22Rv1 (cell line): Measurements from ENCODE around the gene EVC.

ENCODE experiments used
- H3K27ac ChIP-seq: fragments of 450-650 bp; 2 replicates; pipeline ENCODE4 v1.5.1; 2017
- CTCF ChIP-seq: fragments of 450-650 bp; IDR thresholded peaks from 2 replicates; pipeline ENCODE4 v1.5.1; 2017; ENCODE audit warnings: mild to moderate bottlenecking
- ZFX ChIP-seq: fragments of 450-650 bp; IDR thresholded peaks from 2 replicates; pipeline ENCODE4 v1.6.1; 2017; ENCODE audit warnings: antibody characterized with exemption, borderline replicate concordance

The EVC gene

GRCh38 chr4:5732158-5732557 lies 21.2 kb downstream of the EVC start:
- no peak overlapping the region for H3K27ac ChIP-seq

GRCh38 chr4:5734853-5735252 lies 23.9 kb downstream of the EVC start:
- TF ChIP-seq ZFX (no peak), CTCF (no peak)

More at GRCh38 chr4:5732158-5732557, 21.2 kb downstream of the EVC start:
- TF ChIP-seq ZFX: no peak

GRCh38 chr4:5735463-5735862 lies 24.5 kb downstream of the EVC start:
- no peak for TF ChIP-seq ZFX
- TF ChIP-seq CTCF: no peak
- H3K27ac ChIP-seq: no peak overlapping the region

More at GRCh38 chr4:5734853-5735252, 23.9 kb downstream of the EVC start:
- H3K27ac ChIP-seq: no peak overlapping the region

GRCh38 chr4:5738061-5738460 lies 27.1 kb downstream of the EVC start:
- TF ChIP-seq ZFX (no peak), CTCF (no peak)
- H3K27ac ChIP-seq: no peak overlapping the region

- TF ChIP-seq CTCF (no peak), ZFX (no peak)
- no peak overlapping the region for H3K27ac ChIP-seq
Measured at GRCh38 chr4:5742388-5742787, 31.4 kb downstream of the EVC start.

GRCh38 chr4:5742968-5743367 lies 32.0 kb downstream of the EVC start:
- H3K27ac ChIP-seq: no peak overlapping the region
- no peak for TF ChIP-seq CTCF
- no peak for TF ChIP-seq ZFX

- no peak overlapping the region for H3K27ac ChIP-seq
Measured at GRCh38 chr4:5746250-5746649, 35.2 kb downstream of the EVC start.

More at GRCh38 chr4:5746250-5746649, 35.2 kb downstream of the EVC start:
- TF ChIP-seq ZFX: no peak
- no peak for TF ChIP-seq CTCF
